Measurements from ENCODE around the gene INHA.

The INHA gene

GRCh38 chr2:219541611-219542180 is 30.4 kb upstream of the INHA start:
- DNase-seq (ENCODE audit: low read depth), result peak; percentile 67
- H3K4me3 ChIP-seq (ENCODE audit: low read depth, low read length), result peak overlapping the region; percentile 63
- TF ChIP-seq, protein P1, sequence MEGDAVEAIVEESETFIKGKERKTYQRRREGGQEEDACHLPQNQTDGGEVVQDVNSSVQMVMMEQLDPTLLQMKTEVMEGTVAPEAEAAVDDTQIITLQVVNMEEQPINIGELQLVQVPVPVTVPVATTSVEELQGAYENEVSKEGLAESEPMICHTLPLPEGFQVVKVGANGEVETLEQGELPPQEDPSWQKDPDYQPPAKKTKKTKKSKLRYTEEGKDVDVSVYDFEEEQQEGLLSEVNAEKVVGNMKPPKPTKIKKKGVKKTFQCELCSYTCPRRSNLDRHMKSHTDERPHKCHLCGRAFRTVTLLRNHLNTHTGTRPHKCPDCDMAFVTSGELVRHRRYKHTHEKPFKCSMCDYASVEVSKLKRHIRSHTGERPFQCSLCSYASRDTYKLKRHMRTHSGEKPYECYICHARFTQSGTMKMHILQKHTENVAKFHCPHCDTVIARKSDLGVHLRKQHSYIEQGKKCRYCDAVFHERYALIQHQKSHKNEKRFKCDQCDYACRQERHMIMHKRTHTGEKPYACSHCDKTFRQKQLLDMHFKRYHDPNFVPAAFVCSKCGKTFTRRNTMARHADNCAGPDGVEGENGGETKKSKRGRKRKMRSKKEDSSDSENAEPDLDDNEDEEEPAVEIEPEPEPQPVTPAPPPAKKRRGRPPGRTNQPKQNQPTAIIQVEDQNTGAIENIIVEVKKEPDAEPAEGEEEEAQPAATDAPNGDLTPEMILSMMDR (IDR thresholded peaks at IDR 0.05; ENCODE audit: control insufficient read depth, extremely low read depth, insufficient read depth), result peak; percentile 81

DNA sequence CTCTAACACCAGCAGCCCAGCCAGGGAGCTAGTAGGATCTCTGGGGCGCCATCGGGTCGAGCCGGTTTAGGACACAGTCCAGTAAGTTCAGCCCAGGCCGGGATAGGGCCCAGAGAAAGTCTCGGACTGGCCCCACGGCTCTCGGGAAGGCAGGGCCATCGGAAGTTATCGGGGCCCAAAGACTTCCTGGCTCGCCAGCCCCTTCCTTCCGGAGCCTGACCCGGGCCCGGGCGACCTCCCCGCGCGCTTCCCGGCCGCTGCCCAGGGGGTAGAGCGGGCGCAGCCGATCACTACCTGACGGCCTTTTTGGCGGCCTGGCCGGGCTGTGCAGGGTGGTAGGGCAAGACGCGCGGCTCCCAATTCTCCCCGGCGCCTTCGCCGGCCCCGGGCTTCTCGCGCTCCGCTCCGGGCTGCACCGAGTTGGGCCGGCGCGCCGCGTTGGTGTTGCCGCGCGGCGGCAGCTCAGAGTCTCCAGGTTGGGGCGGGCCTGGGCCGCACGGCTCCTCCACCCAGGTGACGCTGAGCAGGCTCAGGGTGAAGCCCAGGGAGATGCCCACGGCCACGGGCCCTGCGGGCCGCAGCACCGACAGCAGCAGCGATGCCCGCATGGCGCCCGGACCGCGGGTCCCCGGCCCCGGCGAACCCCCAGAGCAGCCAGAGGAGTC is 29.0 kb upstream of the INHA start:
- DNase-seq (ENCODE audit: low read depth), result no peak
- peak overlapping the region; percentile 63 for H3K4me3 ChIP-seq (ENCODE audit: low read depth, low read length)
- TF ChIP-seq, protein P1 (IDR thresholded peaks at IDR 0.05; ENCODE audit: control insufficient read depth, extremely low read depth, insufficient read depth), result 0 out of 2 replicates have a peak, but pooled peaks have one; percentile 6

DNA sequence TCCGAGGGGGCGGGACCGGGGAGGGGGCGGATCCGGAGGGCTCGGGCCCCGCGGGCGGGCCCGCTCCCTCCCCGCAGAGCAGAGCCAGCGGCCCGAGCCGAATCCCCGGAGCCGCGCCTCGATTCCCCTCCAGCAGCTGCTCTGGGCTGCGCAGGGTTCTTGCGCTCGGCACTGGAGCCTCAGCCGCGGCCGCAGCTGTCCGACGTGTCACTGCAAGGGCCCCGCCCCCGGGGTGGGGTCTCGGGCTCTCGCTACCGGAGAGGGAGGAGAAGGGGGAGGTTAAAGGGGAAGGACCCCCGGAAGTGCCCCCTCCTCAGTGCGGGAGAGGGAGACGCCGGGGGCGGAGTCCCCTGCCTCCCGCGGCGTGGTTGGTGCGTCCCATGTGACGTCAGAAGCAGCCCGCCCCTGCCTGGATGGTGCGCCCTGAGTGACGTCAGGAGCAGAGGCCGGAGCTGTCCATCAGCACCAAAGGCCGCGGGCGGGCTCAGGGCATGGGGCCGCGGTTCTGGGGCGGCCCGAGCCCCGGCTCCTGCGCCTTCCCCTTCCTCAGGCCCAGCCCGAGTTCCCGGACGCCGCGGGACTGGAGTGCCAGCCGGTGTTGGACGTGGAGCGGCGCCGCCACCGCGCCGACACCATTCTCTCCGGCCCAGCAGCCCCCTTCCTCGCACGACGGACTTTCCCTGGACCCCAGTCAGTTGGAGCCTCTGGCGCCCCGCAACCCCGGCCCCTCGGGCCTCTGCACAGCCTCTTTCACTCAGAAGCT is 28.3 kb upstream of the INHA start, which contains the start of the genes CHPF and TMEM198:
Gene CHPF (minus strand): TSS at position 214 of the 763 bp plus-strand sequence. CDS start 271 bp downstream, outside the sequence.
Gene TMEM198 (plus strand): TSS at position 433 of the 763 bp plus-strand sequence. CDS start 700 bp downstream, outside the sequence.
- peak; percentile 92 for DNase-seq (ENCODE audit: low read depth)

DNA sequence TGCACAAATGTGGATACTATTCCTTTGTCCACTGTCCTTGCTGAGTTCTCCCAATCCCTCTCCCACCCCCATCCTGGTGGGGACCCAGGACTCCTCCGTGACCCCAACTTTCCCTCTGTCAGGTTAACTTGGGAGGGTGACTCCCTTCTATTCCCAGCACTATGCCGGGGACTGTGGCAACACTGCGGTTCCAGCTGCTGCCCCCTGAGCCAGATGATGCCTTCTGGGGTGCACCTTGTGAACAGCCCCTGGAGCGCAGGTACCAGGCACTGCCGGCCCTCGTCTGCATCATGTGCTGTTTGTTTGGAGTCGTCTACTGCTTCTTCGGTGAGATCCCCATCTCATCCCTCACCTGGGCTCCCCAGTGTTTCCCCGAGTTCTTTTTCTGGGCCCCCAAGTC is 27.5 kb upstream of the INHA start:
- no peak for DNase-seq (ENCODE audit: low read depth)
- H3K4me3 ChIP-seq (ENCODE audit: low read depth, low read length), result peak overlapping the region; percentile 63
- TF ChIP-seq, protein P1 (IDR thresholded peaks at IDR 0.05; ENCODE audit: control insufficient read depth, extremely low read depth, insufficient read depth), result no peak

More for the DNA sequence above, 28.3 kb upstream of the INHA start, which contains the start of the genes CHPF and TMEM198:
- TF ChIP-seq, protein P1 (IDR thresholded peaks at IDR 0.05; ENCODE audit: control insufficient read depth, extremely low read depth, insufficient read depth), result no peak
- H3K4me3 ChIP-seq (ENCODE audit: low read depth, low read length), result peak within 1 kb of the TSS; percentile 63

GRCh38 chr2:219545295-219545942 is 26.7 kb upstream of the INHA start:
- H3K4me3 ChIP-seq (ENCODE audit: low read depth, low read length), result no peak overlapping the region
- DNase-seq (ENCODE audit: low read depth), result no peak
- TF ChIP-seq, protein P1 (IDR thresholded peaks at IDR 0.05; ENCODE audit: control insufficient read depth, extremely low read depth, insufficient read depth), result no peak

DNA sequence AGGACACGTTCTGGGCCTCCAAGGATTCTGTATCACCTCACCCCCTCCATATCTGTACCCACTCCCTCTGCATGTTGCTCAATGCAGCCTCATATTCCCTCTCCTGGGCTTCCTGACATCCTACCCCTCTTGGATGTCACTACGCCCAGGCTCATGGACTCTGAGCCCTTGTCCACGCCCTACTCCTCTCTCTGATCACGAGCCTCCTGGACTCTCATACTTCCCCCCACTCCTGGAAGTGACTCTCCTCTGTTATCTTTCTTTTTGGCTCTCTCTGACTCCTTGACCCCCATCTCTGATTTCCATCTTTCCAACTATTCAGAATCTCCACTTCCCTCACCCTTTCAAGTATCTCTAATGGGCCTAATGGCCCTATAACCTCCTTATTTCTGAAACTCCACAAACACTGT is 26.2 kb upstream of the INHA start:
- no peak overlapping the region for H3K4me3 ChIP-seq (ENCODE audit: low read depth, low read length)
- TF ChIP-seq, protein P1 (IDR thresholded peaks at IDR 0.05; ENCODE audit: control insufficient read depth, extremely low read depth, insufficient read depth), result no peak
- DNase-seq (ENCODE audit: low read depth), result no peak

Measured in LNCaP clone FGC (cell line).